Epithelial cell of proximal tubule (primary cell): Measurements from ENCODE around the gene NOXO1. TPM values are rescaled to one million over a fixed set of nuclear protein-coding genes. Genes with fewer than 3 reads are reported as not detected.

Source experiments
- DNase-seq: peaks from one replicate; pipeline ENCODE4 v3.0.0-alpha.2; 2011; ENCODE audit warnings: low read depth
- H3K4me3 ChIP-seq: 2 replicates; pipeline ENCODE4 v1.5.1; 2011; ENCODE audit warnings: low read depth, mild to moderate bottlenecking, low read length
- CTCF ChIP-seq: conservative IDR thresholded peaks from 2 replicates; pipeline ENCODE4 v1.5.1; 2012; ENCODE audit warnings: low read depth, mild to moderate bottlenecking, low read length
- total RNA-seq: library from RNA; depleted of rRNA; stranded (reverse); fragments of >200 nt; gene quantifications from 2 replicates; pipeline ENCODE4 v1.2.3, GENCODE V29; 2015

Gene NOXO1
- total RNA-seq, 1 donor from 2014 or later, result 1.2 TPM

- TF ChIP-seq CTCF, result no peak
- DNase-seq, result no peak
- no peak overlapping the region for H3K4me3 ChIP-seq
Measured at GRCh38 chr16:1953734-1954133, 27.5 kb downstream of the NOXO1 start.

- H3K4me3 ChIP-seq, result no peak overlapping the region
- no peak for DNase-seq
- TF ChIP-seq CTCF, result no peak
Measured at GRCh38 chr16:1950559-1950958, 30.7 kb downstream of the NOXO1 start.

- no peak for DNase-seq
- no peak overlapping the region for H3K4me3 ChIP-seq
- no peak for TF ChIP-seq CTCF
Measured at GRCh38 chr16:1950047-1950446, 31.2 kb downstream of the NOXO1 start.

- no peak overlapping the region for H3K4me3 ChIP-seq
- TF ChIP-seq CTCF, result no peak
- DNase-seq, result no peak
Measured at GRCh38 chr16:1949507-1949906, 31.8 kb downstream of the NOXO1 start.

- no peak for TF ChIP-seq CTCF
- no peak for DNase-seq
- no peak overlapping the region for H3K4me3 ChIP-seq
Measured at GRCh38 chr16:1947369-1947670, 33.9 kb downstream of the NOXO1 start.

DNA sequence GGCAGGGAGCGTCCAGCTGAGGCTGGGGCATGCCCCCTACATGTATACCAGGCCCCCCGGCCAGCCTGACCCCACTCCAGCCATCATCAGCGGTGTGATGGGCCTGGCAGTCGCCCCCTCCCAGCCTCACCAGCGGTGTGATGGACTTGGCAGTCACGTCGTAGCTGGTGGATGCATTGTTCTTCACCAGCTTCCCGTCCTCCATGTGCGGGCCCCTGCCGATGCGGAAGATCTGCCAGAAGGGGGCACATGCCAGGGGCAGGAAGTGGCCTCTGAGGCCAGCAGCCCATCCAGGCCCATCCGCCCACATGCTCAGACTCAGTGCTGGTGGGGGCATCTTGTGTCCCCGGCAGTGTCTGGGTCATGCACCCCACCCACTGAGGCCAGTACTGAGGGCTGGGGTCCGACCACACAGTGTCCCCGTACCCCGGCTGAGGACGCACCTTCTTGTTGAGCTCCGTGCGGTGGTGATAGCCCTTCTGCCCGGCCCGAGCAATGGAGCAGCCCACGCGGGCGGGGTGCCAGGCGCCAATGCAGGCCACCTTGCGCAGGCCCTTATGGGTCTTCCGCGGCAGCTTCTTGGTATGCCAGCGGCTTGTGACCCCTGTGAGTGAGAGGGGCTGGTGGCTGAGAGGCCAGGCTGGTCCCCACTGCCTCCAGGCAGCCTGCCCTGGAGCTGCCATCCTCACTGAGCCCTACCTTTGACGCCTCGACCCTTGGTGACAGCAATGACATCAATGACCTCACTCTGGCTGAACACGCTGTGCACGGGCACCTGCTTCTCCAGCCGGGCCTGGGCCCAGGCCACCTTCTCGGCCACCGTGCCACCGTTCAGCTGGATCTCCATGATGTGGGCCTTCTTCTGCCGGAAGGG lies 34.5 kb downstream of the NOXO1 start:
- H3K4me3 ChIP-seq, result no peak overlapping the region
- TF ChIP-seq CTCF, result no peak
- no peak for DNase-seq
